ENCODE data around the gene ZNF579.

Gene ZNF579, protein sequence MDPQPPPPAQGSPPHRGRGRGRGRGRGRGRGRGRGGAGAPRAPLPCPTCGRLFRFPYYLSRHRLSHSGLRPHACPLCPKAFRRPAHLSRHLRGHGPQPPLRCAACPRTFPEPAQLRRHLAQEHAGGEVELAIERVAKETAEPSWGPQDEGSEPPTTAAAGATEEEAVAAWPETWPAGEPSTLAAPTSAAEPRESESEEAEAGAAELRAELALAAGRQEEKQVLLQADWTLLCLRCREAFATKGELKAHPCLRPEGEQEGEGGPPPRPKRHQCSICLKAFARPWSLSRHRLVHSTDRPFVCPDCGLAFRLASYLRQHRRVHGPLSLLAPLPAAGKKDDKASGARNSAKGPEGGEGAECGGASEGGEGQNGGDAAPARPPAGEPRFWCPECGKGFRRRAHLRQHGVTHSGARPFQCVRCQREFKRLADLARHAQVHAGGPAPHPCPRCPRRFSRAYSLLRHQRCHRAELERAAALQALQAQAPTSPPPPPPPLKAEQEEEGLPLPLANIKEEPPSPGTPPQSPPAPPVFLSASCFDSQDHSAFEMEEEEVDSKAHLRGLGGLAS

GRCh38 chr19:55580628-55581144, at the start of gene ZNF579:
Gene ZNF579 (minus strand): TSS chr19:55580848. CDS start chr19:55579639, 1,209 bp downstream.
- no peaks in the 10 kb centered on the region for H3F3A ChIP-seq (ENCODE audit: insufficient read depth, low read length)
- H3K9me3 ChIP-seq (replicated peaks; ENCODE audit: insufficient read depth, low read length), result no peaks in the 10 kb centered on the region
- no peaks in the 10 kb centered on the region for H3K79me2 ChIP-seq (ENCODE audit: low read length)
- H3K4me2 ChIP-seq (ENCODE audit: low read depth, low read length), result no peak within 1 kb of the TSS; the same call in 1 of the 2 replicates
- no peaks in the 10 kb centered on the region for H3K9me2 ChIP-seq (replicated peaks; ENCODE audit: insufficient read depth, low read length)
- no peak within 1 kb of the TSS for H3K9ac ChIP-seq (ENCODE audit: low read length)
- no peaks in the 10 kb centered on the region for H3K4me1 ChIP-seq (ENCODE audit: low read length)
- peak within 1 kb of the TSS; percentile 17; the same call in 1 of the 2 replicates for H3K4me3 ChIP-seq (ENCODE audit: low read length)
- no peak within 1 kb of the TSS for H3K27ac ChIP-seq (ENCODE audit: low read length)
- DNase-seq, result no peak
- H2AFZ ChIP-seq (ENCODE audit: low read length), result 0 out of 2 replicates have a peak within 1 kb of the TSS, but pooled peaks have one; percentile 48
- H4K20me1 ChIP-seq (ENCODE audit: insufficient read depth, low read length), result no peaks in the 10 kb centered on the region
- H3K27me3 ChIP-seq (replicated peaks; ENCODE audit: insufficient read depth, low read length), result peaks cover 60% of the 10 kb centered on the region
- TF ChIP-seq, protein P1, sequence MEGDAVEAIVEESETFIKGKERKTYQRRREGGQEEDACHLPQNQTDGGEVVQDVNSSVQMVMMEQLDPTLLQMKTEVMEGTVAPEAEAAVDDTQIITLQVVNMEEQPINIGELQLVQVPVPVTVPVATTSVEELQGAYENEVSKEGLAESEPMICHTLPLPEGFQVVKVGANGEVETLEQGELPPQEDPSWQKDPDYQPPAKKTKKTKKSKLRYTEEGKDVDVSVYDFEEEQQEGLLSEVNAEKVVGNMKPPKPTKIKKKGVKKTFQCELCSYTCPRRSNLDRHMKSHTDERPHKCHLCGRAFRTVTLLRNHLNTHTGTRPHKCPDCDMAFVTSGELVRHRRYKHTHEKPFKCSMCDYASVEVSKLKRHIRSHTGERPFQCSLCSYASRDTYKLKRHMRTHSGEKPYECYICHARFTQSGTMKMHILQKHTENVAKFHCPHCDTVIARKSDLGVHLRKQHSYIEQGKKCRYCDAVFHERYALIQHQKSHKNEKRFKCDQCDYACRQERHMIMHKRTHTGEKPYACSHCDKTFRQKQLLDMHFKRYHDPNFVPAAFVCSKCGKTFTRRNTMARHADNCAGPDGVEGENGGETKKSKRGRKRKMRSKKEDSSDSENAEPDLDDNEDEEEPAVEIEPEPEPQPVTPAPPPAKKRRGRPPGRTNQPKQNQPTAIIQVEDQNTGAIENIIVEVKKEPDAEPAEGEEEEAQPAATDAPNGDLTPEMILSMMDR (IDR thresholded peaks at IDR 0.05; ENCODE audit: low read length), result no peak
- TF ChIP-seq EZH2phosphoT487 (IDR thresholded peaks at IDR 0.05; ENCODE audit: low read length) (no peak), EZH2 (optimal IDR thresholded peaks at IDR 0.05; ENCODE audit: low read depth, low read length) (no peak)
- H3K36me3 ChIP-seq (replicated peaks; ENCODE audit: insufficient read depth, low read length), result no peaks in the 10 kb centered on the region

- DNase-seq, result no peak
- H3K9me3 ChIP-seq (replicated peaks; ENCODE audit: insufficient read depth, low read length), result no peaks in the 10 kb centered on the region
- H3K79me2 ChIP-seq (ENCODE audit: low read length), result no peaks in the 10 kb centered on the region; the same call in 1 of the 2 replicates
- H3K9ac ChIP-seq (ENCODE audit: low read length), result no peak overlapping the region
- no peak overlapping the region for H2AFZ ChIP-seq (ENCODE audit: low read length)
- no peaks in the 10 kb centered on the region for H3K36me3 ChIP-seq (replicated peaks; ENCODE audit: insufficient read depth, low read length)
- 0 out of 2 replicates have a peak, but pooled peaks cover 9% of the 10 kb centered on the region for H3F3A ChIP-seq (ENCODE audit: insufficient read depth, low read length)
- peaks cover 23% of the 10 kb centered on the region for H3K27me3 ChIP-seq (replicated peaks; ENCODE audit: insufficient read depth, low read length)
- H3K27ac ChIP-seq (ENCODE audit: low read length), result no peak overlapping the region
- H3K9me2 ChIP-seq (replicated peaks; ENCODE audit: insufficient read depth, low read length), result no peaks in the 10 kb centered on the region
- H3K4me1 ChIP-seq (ENCODE audit: low read length), result no peaks in the 10 kb centered on the region
- TF ChIP-seq, protein P1 (IDR thresholded peaks at IDR 0.05; ENCODE audit: low read length), result no peak
- TF ChIP-seq EZH2 (optimal IDR thresholded peaks at IDR 0.05; ENCODE audit: low read depth, low read length) (no peak), EZH2phosphoT487 (IDR thresholded peaks at IDR 0.05; ENCODE audit: low read length) (no peak)
- no peak overlapping the region for H3K4me3 ChIP-seq (ENCODE audit: low read length)
- no peaks in the 10 kb centered on the region for H4K20me1 ChIP-seq (ENCODE audit: insufficient read depth, low read length)
- no peak overlapping the region for H3K4me2 ChIP-seq (ENCODE audit: low read depth, low read length)
Observed at GRCh38 chr19:55626350-55626749, 45.7 kb upstream of the ZNF579 start.

DNA sequence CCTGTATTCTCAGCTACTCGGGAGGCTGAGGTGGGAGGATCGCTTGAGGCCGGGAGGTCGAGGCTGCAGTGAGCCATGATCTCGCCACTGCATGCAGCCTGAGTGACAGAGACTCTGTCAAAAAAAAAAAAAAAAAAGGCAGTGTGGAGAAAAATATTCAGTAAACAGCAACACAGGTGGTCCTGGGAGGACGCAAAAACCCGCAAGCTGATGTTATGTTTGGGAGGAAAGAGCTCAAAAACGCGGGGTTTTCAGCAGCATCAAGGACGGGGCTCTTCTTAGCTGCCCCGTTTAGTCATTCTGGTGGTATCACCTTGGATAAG, 44.3 kb upstream of the ZNF579 start:
- Histone ChIP-seq H3K9me3 (replicated peaks; ENCODE audit: insufficient read depth, low read length) (no peaks in the 10 kb centered on the region), H3K9ac (ENCODE audit: low read length) (peak overlapping the region; percentile 28; the same call in 1 of the 2 replicates), H3K27ac (ENCODE audit: low read length) (no peak overlapping the region; the same call in 1 of the 2 replicates), H2AFZ (ENCODE audit: low read length) (peak overlapping the region; percentile 33), H3K4me3 (ENCODE audit: low read length) (peak overlapping the region; percentile 74), H3K9me2 (replicated peaks; ENCODE audit: insufficient read depth, low read length) (no peaks in the 10 kb centered on the region), H3F3A (ENCODE audit: insufficient read depth, low read length) (0 out of 2 replicates have a peak, but pooled peaks cover 9% of the 10 kb centered on the region), H3K27me3 (replicated peaks; ENCODE audit: insufficient read depth, low read length) (peaks cover 23% of the 10 kb centered on the region), H4K20me1 (ENCODE audit: insufficient read depth, low read length) (no peaks in the 10 kb centered on the region), H3K36me3 (replicated peaks; ENCODE audit: insufficient read depth, low read length) (no peaks in the 10 kb centered on the region), H3K4me2 (ENCODE audit: low read depth, low read length) (peak overlapping the region; percentile 72), H3K79me2 (ENCODE audit: low read length) (no peaks in the 10 kb centered on the region; the same call in 1 of the 2 replicates), H3K4me1 (ENCODE audit: low read length) (no peaks in the 10 kb centered on the region)
- no peak for DNase-seq
- TF ChIP-seq EZH2phosphoT487 (IDR thresholded peaks at IDR 0.05; ENCODE audit: low read length), result no peak
- no peak for TF ChIP-seq EZH2 (optimal IDR thresholded peaks at IDR 0.05; ENCODE audit: low read depth, low read length)
- TF ChIP-seq, protein P1 (IDR thresholded peaks at IDR 0.05; ENCODE audit: low read length), result no peak

Data from MM.1S (cell line).